Nephron (organoid): ENCODE data around the gene KLHL1.
A peak's percentile ranks its signal among the peaks of the same experiment; 100 is the strongest.

ENCODE experiments used
- H3K27ac Mint-ChIP-seq, 3 experiments: 2 replicates each; pipeline ENCODE4 v1.8.0; 2020; ENCODE audit warnings: mixed read lengths in 3 of 3, mild to moderate bottlenecking in 2 of 3, moderate library complexity in 1 of 3
- H3K27me3 Mint-ChIP-seq: 2 replicates; pipeline ENCODE4 v1.8.0; 2021; ENCODE audit warnings: low read depth, mild to moderate bottlenecking, moderate library complexity, mixed read lengths
- H3K36me3 Mint-ChIP-seq: 2 replicates; pipeline ENCODE4 v1.8.0; 2020; ENCODE audit warnings: low read depth, mixed read lengths
- H3K4me1 Mint-ChIP-seq: 2 replicates; pipeline ENCODE4 v1.8.0; 2020; ENCODE audit warnings: mixed read lengths
- H3K4me3 Mint-ChIP-seq, 3 experiments: 2 replicates each; pipeline ENCODE4 v1.8.0; 2020; ENCODE audit warnings: mild to moderate bottlenecking in 3 of 3, mixed read lengths in 3 of 3, moderate library complexity in 2 of 3
- H3K9me3 Mint-ChIP-seq: 2 replicates; pipeline ENCODE4 v1.8.0; 2020; ENCODE audit warnings: mixed read lengths
- TF ChIP-seq, protein P1 (sequence below), 3 experiments: fragments of 200-600 bp; sonication (generic); IDR thresholded peaks; one replicate each; pipeline ENCODE4 v1.5.0; 2021; ENCODE audit warnings: antibody characterized with exemption in 3 of 3; ENCODE audit not compliant: unreplicated experiment in 3 of 3

KLHL1 gene

GRCh38 chr13:69997061-69997460 lies 111.2 kb downstream of the KLHL1 start:
- Mint-ChIP-seq H3K36me3 (no peaks in the 10 kb centered on the region), H3K4me3 (no peak overlapping the region), H3K27ac (no peak overlapping the region), H3K27me3 (no peaks in the 10 kb centered on the region), H3K9me3 (no peaks in the 10 kb centered on the region), H3K4me1 (no peaks in the 10 kb centered on the region)
- TF ChIP-seq, protein P1, sequence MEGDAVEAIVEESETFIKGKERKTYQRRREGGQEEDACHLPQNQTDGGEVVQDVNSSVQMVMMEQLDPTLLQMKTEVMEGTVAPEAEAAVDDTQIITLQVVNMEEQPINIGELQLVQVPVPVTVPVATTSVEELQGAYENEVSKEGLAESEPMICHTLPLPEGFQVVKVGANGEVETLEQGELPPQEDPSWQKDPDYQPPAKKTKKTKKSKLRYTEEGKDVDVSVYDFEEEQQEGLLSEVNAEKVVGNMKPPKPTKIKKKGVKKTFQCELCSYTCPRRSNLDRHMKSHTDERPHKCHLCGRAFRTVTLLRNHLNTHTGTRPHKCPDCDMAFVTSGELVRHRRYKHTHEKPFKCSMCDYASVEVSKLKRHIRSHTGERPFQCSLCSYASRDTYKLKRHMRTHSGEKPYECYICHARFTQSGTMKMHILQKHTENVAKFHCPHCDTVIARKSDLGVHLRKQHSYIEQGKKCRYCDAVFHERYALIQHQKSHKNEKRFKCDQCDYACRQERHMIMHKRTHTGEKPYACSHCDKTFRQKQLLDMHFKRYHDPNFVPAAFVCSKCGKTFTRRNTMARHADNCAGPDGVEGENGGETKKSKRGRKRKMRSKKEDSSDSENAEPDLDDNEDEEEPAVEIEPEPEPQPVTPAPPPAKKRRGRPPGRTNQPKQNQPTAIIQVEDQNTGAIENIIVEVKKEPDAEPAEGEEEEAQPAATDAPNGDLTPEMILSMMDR (IDR thresholded peaks at IDR 0.05; ENCODE audit: unreplicated experiment in 3 of 3), result no peak

DNA sequence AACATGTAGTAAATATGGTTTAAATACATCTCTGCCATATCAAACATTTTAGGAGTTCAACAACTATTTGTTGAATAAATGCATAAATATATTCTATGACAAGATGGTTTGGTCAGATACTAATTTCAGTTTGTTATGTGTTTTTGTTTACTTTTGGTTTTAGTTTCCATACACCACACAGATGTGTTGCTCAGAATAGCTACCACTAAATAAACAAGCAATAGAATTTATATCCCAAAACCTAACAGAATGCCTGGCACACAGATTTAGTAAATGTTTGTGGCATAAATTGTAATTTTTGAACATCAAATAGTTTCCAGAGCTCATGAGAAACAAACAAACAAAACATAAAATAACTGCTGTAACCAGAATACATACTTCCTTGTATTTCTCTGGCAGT lies 127.5 kb downstream of the KLHL1 start:
- no peaks in the 10 kb centered on the region for H3K36me3 Mint-ChIP-seq
- H3K4me3 Mint-ChIP-seq, result no peak overlapping the region
- H3K27me3 Mint-ChIP-seq, result no peaks in the 10 kb centered on the region
- H3K9me3 Mint-ChIP-seq, result no peaks in the 10 kb centered on the region
- H3K4me1 Mint-ChIP-seq, result no peaks in the 10 kb centered on the region
- TF ChIP-seq, protein P1 (IDR thresholded peaks at IDR 0.05; ENCODE audit: unreplicated experiment in 3 of 3), result no peak
- no peak overlapping the region for H3K27ac Mint-ChIP-seq

GRCh38 chr13:69975496-69975895 lies 132.8 kb downstream of the KLHL1 start:
- Mint-ChIP-seq H3K9me3 (no peaks in the 10 kb centered on the region), H3K4me3 (no peak overlapping the region), H3K27ac (no peak overlapping the region), H3K36me3 (no peaks in the 10 kb centered on the region), H3K27me3 (no peaks in the 10 kb centered on the region), H3K4me1 (no peaks in the 10 kb centered on the region)
- TF ChIP-seq, protein P1 (IDR thresholded peaks at IDR 0.05; ENCODE audit: unreplicated experiment in 3 of 3), result no peak

DNA sequence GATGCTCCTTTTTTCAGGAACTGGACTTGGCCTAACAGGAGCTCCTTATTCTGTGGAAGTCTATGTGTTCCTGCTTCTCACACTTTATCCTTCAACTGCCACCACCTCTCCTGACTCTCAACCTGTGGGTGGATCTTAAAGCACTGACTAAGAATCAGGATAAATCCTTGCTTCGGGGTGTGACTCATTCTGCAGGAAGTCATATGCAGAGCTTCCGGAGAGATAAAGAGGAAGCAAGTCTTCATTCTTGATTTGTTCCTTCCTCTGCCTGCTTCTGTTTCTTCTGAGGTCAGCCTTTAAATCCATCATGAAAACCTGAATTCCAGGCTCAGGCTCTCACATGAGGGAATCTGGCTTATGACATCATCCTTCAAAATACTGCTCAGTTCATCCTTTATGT lies 137.7 kb downstream of the KLHL1 start:
- Mint-ChIP-seq H3K4me3 (no peak overlapping the region), H3K27ac (no peak overlapping the region), H3K4me1 (no peaks in the 10 kb centered on the region), H3K27me3 (peaks cover 3% of the 10 kb centered on the region), H3K36me3 (no peaks in the 10 kb centered on the region), H3K9me3 (no peaks in the 10 kb centered on the region)
- TF ChIP-seq, protein P1 (IDR thresholded peaks at IDR 0.05; ENCODE audit: unreplicated experiment in 3 of 3), result no peak

- no peaks in the 10 kb centered on the region for H3K27me3 Mint-ChIP-seq
- H3K4me1 Mint-ChIP-seq, result peaks cover 10% of the 10 kb centered on the region
- no peaks in the 10 kb centered on the region for H3K9me3 Mint-ChIP-seq
- H3K4me3 Mint-ChIP-seq, result no peak overlapping the region
- no peaks in the 10 kb centered on the region for H3K36me3 Mint-ChIP-seq
- TF ChIP-seq, protein P1 (IDR thresholded peaks at IDR 0.05; ENCODE audit: unreplicated experiment in 3 of 3), result no peak
- peak overlapping the region in 1 of 3 experiments; percentile 88 for H3K27ac Mint-ChIP-seq
Observed at GRCh38 chr13:69959046-69959445, 149.2 kb downstream of the KLHL1 start.

DNA sequence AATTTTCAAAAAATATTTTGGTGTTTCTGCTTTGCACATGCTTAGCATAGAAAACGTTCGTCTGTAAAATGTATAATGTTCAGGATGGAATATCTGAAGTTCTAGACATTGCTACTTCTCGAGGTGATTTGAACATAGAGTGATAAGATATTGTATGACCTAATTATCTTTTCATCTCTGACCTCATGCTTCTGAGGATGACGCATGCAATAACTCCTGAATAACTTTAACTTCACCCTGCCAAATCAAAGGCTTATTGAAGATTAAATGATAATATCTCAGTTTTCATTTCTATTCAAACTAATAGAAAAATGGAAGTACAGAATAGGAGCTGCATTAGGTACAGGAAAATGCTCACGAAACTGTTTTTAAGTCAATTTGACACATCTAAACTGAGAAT lies 151.4 kb downstream of the KLHL1 start:
- Mint-ChIP-seq H3K4me3 (no peak overlapping the region), H3K36me3 (no peaks in the 10 kb centered on the region), H3K9me3 (no peaks in the 10 kb centered on the region), H3K27me3 (no peaks in the 10 kb centered on the region), H3K4me1 (peaks cover 10% of the 10 kb centered on the region), H3K27ac (no peak overlapping the region)
- TF ChIP-seq, protein P1 (IDR thresholded peaks at IDR 0.05; ENCODE audit: unreplicated experiment in 3 of 3), result no peak
